Stimulated activated naive CD8-positive, alpha-beta T cell treated with anti-CD3 and anti-CD28 coated beads, Interleukin-15, Interleukin-2, amounts not matched to agents 100 ng/mL and 50 ng/mL, for 24 hours (primary cell): Measurements from ENCODE around the gene IL23A.

Source experiments
- H3K27ac Mint-ChIP-seq: one replicate; pipeline ENCODE4 v1.8.0; 2021; ENCODE audit warnings: mild to moderate bottlenecking, mixed read lengths
- H3K27me3 Mint-ChIP-seq: one replicate; pipeline ENCODE4 v1.8.0; 2021; ENCODE audit warnings: mixed read lengths
- H3K36me3 Mint-ChIP-seq: one replicate; pipeline ENCODE4 v1.8.0; 2021; ENCODE audit warnings: low read depth, mixed read lengths
- H3K4me1 Mint-ChIP-seq: one replicate; pipeline ENCODE4 v1.8.0; 2021; ENCODE audit warnings: low read depth, mixed read lengths
- H3K4me3 Mint-ChIP-seq: one replicate; pipeline ENCODE4 v1.8.0; 2021; ENCODE audit warnings: mild to moderate bottlenecking, mixed read lengths
- H3K9me3 Mint-ChIP-seq: one replicate; pipeline ENCODE4 v1.8.0; 2021; ENCODE audit warnings: mixed read lengths

Gene IL23A

DNA sequence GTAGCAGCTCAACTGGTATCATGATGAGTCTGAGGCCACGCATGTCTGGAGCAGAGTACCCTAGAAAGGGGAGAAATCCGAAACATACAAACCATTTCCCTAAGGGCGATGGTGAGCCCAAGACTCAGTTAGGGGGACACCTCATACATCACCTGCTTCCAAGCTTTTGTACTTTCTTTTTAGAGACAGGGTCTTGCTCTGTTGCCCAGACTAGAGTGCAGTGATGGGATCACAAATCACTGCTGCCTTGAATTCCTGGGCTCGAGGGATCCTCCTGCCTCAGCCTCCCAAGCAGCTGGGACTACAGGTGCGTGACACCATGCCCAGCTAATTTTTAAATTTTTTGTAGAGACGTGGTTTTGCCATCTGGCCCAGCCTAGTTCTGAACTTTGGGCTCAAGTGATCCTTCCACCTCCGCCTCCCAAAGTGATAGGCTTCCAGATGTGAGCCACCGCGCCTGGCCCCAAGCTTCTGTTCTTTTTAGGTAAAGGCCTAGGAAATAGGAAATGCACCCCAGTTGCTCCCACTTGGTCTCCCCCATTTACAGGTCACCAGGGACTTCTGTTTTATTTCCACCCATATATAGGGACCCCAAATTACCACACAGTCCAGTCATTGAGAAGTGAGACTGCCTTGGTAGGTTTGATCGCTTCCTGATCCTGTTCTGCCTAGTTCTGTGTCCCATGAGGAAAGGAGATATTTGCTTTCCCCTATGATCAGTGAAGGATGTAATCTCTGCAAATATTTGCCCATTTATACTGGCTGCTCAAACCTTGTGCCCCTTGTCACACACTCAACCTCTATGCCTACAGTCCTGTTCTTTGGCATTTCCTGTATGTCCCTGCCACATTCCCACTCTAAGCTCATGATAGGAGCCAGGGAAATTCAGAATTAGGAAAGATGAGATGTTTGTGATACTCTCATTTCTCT lies 23.7 kb downstream of the IL23A start, which contains the start of gene APOF:
Gene APOF, minus strand, starts transcription at position 728 of the 930 bp plus-strand sequence. Its CDS starts 112 bp downstream, at position 616.
- H3K27ac Mint-ChIP-seq = no peak within 1 kb of the TSS
- peaks cover 31% of the 10 kb centered on the region for H3K4me1 Mint-ChIP-seq
- no peaks in the 10 kb centered on the region for H3K36me3 Mint-ChIP-seq
- no peak within 1 kb of the TSS for H3K4me3 Mint-ChIP-seq
- H3K9me3 Mint-ChIP-seq = no peaks in the 10 kb centered on the region
- H3K27me3 Mint-ChIP-seq = no peaks in the 10 kb centered on the region

DNA sequence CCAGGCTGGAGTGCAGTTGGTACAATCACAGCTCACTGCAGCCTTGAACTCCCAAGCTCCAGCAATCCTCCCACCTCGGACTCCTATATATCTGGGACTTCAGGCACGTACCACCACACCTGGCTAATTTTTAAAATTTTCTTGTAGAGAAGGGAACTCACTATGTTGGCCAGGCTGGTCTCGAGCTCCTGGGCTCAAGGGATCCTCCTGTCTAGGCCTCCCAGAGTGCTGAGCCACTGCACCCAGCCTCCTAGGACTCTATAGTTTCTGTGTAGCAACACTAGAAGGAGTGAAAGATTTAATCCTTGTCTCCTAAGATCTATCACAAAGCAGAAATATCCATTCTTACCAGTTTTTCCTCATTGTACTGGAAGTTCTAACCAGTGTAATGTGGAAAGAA lies 28.3 kb downstream of the IL23A start:
- Mint-ChIP-seq H3K4me1 (no peaks in the 10 kb centered on the region), H3K9me3 (no peaks in the 10 kb centered on the region), H3K4me3 (no peak overlapping the region), H3K36me3 (no peaks in the 10 kb centered on the region), H3K27me3 (no peaks in the 10 kb centered on the region), H3K27ac (no peak overlapping the region)

DNA sequence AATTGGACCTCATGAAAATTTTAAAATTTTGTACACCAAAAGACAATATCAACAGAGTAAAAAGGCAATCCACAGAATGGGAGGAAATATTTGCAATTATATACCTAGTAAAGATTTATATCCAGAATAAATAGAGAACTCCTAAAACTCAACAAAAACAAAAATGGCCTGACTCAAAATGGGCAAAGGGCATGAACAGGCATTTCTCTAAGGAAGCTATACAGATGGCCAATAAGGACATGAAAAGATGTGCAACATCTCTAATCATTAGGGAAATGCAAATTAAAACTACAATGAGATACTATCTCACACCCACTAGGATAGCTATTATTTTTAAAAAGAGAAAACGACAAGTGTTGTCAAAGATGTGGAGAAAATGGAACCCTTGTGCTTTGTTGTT lies 34.8 kb downstream of the IL23A start:
- Mint-ChIP-seq H3K27me3 (no peaks in the 10 kb centered on the region), H3K4me1 (no peaks in the 10 kb centered on the region), H3K27ac (no peak overlapping the region), H3K36me3 (no peaks in the 10 kb centered on the region), H3K4me3 (no peak overlapping the region), H3K9me3 (no peaks in the 10 kb centered on the region)

DNA sequence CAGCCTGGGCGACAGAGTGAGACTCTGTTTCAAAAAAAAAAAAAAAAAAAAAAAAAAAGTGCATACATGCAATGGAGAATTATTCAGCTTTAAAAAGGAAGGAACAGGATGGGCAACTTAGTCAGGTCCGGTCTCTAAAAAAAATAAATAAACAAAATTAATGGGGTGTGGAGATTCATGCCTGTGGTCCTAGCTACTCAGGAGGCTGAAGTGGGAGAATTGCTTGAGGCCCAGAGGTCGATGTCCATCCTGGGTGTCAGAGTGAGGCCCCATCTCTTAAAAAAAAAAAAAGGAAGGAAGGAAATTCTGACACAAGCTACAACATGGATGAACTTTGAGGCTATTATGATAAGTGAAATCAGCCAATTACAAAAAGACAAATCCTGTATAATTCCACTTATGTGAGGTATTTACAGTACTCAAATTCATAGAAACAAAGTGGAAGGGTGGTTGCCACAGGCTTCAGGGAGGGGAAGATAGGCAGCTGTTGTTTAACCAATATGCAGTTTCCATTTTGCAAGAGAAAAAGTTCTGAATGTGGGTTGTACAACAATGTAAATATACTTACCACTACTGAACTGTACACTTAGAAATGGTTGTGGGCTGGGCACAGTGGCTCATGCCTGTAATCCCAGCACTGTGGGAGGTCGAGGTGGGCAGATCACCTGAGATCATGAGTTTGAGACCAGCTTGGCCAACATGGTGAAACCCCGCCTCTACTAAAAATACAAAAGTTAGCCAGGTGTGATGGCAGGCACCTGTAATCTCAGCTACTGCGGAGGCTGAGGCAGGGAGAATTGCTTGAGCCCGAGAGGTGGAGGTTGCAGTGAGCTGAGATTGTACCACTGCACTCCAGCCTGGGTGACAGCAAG lies 36.3 kb downstream of the IL23A start:
- Mint-ChIP-seq H3K4me3 (no peak overlapping the region), H3K27me3 (no peaks in the 10 kb centered on the region)

GRCh38 chr12:56375598-56376434 lies 37.1 kb downstream of the IL23A start:
- Mint-ChIP-seq H3K27me3 (no peaks in the 10 kb centered on the region), H3K27ac (no peak overlapping the region), H3K36me3 (no peaks in the 10 kb centered on the region), H3K9me3 (no peaks in the 10 kb centered on the region), H3K4me1 (no peaks in the 10 kb centered on the region), H3K4me3 (no peak overlapping the region)

More for the DNA sequence above, 36.3 kb downstream of the IL23A start:
- Mint-ChIP-seq H3K4me1 (no peaks in the 10 kb centered on the region), H3K9me3 (no peaks in the 10 kb centered on the region), H3K36me3 (no peaks in the 10 kb centered on the region), H3K27ac (peak overlapping the region; percentile 63)

GRCh38 chr12:56377310-56377988 lies 38.8 kb downstream of the IL23A start:
- Mint-ChIP-seq H3K36me3 (no peaks in the 10 kb centered on the region), H3K4me1 (no peaks in the 10 kb centered on the region), H3K4me3 (no peak overlapping the region), H3K9me3 (no peaks in the 10 kb centered on the region), H3K27me3 (no peaks in the 10 kb centered on the region), H3K27ac (no peak overlapping the region)

DNA sequence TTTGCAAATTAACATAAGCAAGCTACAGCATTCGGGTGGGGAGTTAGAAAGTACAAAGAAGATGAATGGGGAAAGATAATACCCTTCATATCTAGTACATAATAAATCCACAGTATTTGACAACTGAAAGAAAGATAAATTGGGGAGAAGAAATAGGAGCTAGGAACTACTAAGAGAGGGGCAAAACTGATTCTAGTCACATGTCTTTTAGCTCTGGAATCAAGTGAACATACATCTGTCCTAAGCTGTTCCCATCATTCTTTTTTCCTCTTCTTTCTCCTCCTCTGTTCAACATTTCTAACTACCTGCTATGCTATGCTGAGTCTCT lies 39.3 kb downstream of the IL23A start:
- H3K27me3 Mint-ChIP-seq = no peaks in the 10 kb centered on the region
- H3K27ac Mint-ChIP-seq = no peak overlapping the region
- H3K9me3 Mint-ChIP-seq = no peaks in the 10 kb centered on the region
- no peak overlapping the region for H3K4me3 Mint-ChIP-seq
- H3K36me3 Mint-ChIP-seq = no peaks in the 10 kb centered on the region
- H3K4me1 Mint-ChIP-seq = no peaks in the 10 kb centered on the region

DNA sequence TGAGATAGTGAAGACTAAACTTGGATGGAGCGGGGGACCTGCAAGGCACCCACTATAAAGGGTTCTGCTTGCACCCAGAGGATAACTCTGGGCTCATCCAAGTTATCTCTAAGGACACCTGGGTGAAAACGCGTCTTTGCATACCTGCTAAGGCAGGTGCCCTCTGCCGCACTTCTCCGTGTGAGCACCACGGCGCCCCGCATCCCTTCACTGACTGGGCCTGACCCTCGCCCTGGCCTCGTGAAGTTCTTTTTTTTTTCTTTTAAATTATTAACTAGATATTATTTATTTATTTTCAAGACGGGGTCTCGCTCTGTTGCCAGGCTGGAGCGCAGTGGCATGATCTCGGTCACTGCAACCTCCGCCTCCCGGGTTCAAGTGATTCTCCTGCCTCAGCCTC lies 43.9 kb downstream of the IL23A start:
- no peaks in the 10 kb centered on the region for H3K27me3 Mint-ChIP-seq
- H3K9me3 Mint-ChIP-seq = no peaks in the 10 kb centered on the region
- no peak overlapping the region for H3K27ac Mint-ChIP-seq
- no peaks in the 10 kb centered on the region for H3K4me1 Mint-ChIP-seq
- no peak overlapping the region for H3K4me3 Mint-ChIP-seq
- no peaks in the 10 kb centered on the region for H3K36me3 Mint-ChIP-seq

DNA sequence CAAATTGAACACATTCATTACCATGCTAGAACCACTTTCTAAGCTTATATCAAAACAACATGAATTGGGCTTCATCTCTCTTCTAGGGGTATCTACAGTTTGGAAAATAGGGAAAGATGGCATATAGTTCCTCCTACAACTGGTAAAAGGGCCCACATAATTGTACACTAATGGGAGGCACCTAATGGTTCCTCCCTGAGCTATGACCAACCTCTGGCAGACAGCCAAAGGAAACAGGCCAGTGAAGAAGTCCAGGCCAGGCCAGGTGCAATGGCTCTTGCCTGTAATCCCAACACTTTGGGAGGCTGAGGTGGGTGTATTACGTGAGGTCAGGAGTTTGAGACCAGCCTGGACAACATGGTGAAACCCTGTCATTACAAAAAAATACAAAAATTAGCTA lies 47.2 kb downstream of the IL23A start:
- no peaks in the 10 kb centered on the region for H3K36me3 Mint-ChIP-seq
- no peaks in the 10 kb centered on the region for H3K4me1 Mint-ChIP-seq
- H3K27ac Mint-ChIP-seq = no peak overlapping the region
- H3K27me3 Mint-ChIP-seq = no peaks in the 10 kb centered on the region
- no peaks in the 10 kb centered on the region for H3K9me3 Mint-ChIP-seq
- no peak overlapping the region for H3K4me3 Mint-ChIP-seq

DNA sequence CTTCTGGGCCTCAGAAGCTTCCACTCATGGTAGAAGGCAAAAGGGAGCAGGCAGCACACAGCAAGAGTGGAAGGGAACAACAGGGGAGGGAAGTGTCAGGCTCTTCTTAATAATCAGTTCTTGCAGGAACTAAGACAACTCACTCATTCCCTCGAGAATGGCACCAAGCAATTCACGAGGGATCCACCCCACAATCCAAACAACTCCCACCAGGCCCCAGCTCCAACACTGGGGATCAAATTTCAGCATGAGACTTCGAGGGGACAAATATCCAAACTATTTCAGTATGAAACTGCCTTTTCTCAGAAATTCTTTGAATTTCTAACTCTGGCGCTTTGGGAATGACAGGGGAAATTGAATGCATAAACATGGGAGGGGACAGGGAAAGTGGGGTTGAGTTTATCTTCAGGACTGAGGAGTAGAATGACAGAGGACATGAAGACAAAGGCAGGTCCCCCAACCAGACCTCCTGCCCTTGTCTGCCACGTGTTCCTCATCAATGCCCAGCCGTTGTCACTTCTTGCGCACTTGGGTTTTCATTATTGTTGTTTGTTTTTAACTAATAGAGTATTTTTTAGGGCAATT lies 48.6 kb downstream of the IL23A start:
- no peak overlapping the region for H3K4me3 Mint-ChIP-seq
- H3K9me3 Mint-ChIP-seq = no peaks in the 10 kb centered on the region
- H3K36me3 Mint-ChIP-seq = no peaks in the 10 kb centered on the region
- no peaks in the 10 kb centered on the region for H3K27me3 Mint-ChIP-seq
- no peak overlapping the region for H3K27ac Mint-ChIP-seq
- H3K4me1 Mint-ChIP-seq = no peaks in the 10 kb centered on the region

- H3K4me3 Mint-ChIP-seq = no peak overlapping the region
- H3K27ac Mint-ChIP-seq = no peak overlapping the region
- no peaks in the 10 kb centered on the region for H3K4me1 Mint-ChIP-seq
- H3K27me3 Mint-ChIP-seq = no peaks in the 10 kb centered on the region
- H3K36me3 Mint-ChIP-seq = no peaks in the 10 kb centered on the region
- no peaks in the 10 kb centered on the region for H3K9me3 Mint-ChIP-seq
Observed at GRCh38 chr12:56389412-56389811, 50.7 kb downstream of the IL23A start.
